ENCODE results near the gene FBXL7.

The FBXL7 gene

DNA sequence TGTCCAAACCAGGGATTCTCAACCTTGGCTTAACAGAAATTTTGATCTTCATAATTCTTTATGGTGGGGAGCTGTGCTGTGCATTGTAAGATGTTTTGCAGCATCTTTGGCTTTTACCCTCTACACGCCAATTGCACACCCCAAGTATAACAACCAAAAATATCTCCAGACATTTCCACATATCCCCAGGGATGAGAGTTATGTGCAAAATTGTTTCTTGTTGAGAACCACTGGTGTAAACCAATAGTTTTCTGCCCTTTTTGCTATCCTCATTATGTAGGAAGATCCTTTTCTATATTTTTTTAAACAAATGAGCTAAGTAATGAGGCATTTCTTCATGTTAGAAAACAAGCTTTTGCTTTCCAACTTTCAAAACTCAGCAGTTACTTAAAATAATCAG is 189.9 kb downstream of the FBXL7 start:
- H3K4me3 ChIP-seq (ENCODE audit: low read length), result no peak overlapping the region
- H3K9me3 ChIP-seq (ENCODE audit: low read length), result no peaks in the 10 kb centered on the region
- H3K27me3 ChIP-seq (ENCODE audit: insufficient read depth, low read length), result no peaks in the 10 kb centered on the region
- no peak overlapping the region for H2AFZ ChIP-seq (ENCODE audit: low read depth, low read length)
- H3K4me1 ChIP-seq (ENCODE audit: insufficient read depth, low read length), result peaks cover 10% of the 10 kb centered on the region
- no peaks in the 10 kb centered on the region for H3K36me3 ChIP-seq (ENCODE audit: insufficient read depth, low read length)

DNA sequence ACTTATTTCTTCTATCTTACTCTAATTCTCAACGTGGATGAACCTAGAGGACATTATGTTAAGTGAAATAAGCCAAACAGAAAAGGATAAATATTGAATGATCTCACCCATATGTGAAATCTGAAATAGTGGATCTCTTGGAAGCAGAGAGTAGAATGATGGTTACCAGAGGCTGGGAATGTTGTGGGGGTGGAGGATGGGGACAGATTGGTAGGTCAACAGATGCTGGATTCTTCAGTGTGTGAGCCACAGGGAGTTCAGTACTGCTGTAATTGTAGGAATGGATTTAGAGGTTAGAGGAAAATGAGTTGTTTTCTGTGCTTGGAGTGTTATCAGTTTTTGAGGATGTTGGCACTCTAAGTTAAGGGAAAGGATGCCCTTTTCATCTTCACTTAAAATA is 190.6 kb downstream of the FBXL7 start:
- Histone ChIP-seq H3K9me3 (ENCODE audit: low read length) (no peaks in the 10 kb centered on the region), H3K27me3 (ENCODE audit: insufficient read depth, low read length) (no peaks in the 10 kb centered on the region), H2AFZ (ENCODE audit: low read depth, low read length) (no peak overlapping the region), H3K36me3 (ENCODE audit: insufficient read depth, low read length) (no peaks in the 10 kb centered on the region), H3K4me3 (ENCODE audit: low read length) (no peak overlapping the region), H3K4me1 (ENCODE audit: insufficient read depth, low read length) (peaks cover 17% of the 10 kb centered on the region)

DNA sequence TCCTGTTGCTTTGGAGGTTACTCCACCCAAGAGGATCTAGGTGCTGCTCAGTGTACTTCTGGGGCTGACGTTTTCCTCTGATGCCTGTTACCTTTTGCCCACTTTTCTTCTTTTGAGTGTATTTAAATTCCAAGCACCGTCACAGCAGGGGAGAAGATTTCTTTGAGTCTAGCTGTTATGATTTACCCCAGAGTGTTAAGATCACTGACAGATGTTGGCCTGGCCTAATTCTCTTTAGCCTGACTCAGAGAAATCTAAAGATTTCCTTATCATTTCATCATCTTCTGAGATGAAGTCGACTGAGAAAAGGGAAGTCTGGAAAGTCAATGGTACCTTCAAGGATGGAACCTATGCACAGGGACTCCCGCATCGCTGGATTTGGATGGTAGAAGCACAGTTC is 191.5 kb downstream of the FBXL7 start:
- Histone ChIP-seq H2AFZ (ENCODE audit: low read depth, low read length) (no peak overlapping the region), H3K4me1 (ENCODE audit: insufficient read depth, low read length) (peaks cover 17% of the 10 kb centered on the region), H3K27me3 (ENCODE audit: insufficient read depth, low read length) (no peaks in the 10 kb centered on the region), H3K36me3 (ENCODE audit: insufficient read depth, low read length) (no peaks in the 10 kb centered on the region), H3K4me3 (ENCODE audit: low read length) (no peak overlapping the region), H3K9me3 (ENCODE audit: low read length) (no peaks in the 10 kb centered on the region)

DNA sequence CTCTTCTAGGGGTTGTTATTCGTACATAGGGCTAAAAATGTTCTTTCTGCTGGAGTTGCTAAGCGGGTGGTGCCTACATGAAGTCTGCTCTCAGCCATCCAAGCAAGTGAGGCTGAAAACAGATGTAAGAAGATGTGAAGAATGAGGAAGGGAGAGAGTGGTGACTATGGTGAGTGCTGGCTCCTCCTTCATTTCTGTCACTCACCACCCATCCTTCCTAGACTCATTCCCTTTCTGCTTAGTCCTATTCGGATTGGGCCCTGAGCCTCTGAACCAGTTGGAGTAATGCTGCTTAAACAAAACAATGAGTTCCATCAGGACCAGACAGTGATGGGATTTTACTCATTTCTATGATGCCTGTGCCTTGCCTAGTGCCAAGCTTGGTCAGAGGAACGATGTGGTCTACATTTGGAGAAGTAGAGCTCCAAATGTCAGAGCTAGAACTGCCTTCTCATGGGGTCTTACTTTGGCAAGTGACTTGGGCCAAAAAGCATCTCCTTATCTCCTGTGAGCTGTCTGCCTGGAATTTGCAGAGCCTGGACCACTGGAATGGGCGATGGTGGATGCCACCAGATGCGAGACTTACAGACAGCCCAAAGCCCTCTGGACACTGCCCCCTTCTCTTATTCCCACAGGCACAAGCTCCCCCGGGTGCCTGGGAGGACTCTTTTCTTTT is 192.9 kb downstream of the FBXL7 start:
- H3K4me3 ChIP-seq (ENCODE audit: low read length), result no peak overlapping the region
- H3K27me3 ChIP-seq (ENCODE audit: insufficient read depth, low read length), result no peaks in the 10 kb centered on the region
- no peak overlapping the region for H2AFZ ChIP-seq (ENCODE audit: low read depth, low read length)
- no peaks in the 10 kb centered on the region for H3K36me3 ChIP-seq (ENCODE audit: insufficient read depth, low read length)
- H3K9me3 ChIP-seq (ENCODE audit: low read length), result no peaks in the 10 kb centered on the region
- H3K4me1 ChIP-seq (ENCODE audit: insufficient read depth, low read length), result peaks cover 17% of the 10 kb centered on the region

DNA sequence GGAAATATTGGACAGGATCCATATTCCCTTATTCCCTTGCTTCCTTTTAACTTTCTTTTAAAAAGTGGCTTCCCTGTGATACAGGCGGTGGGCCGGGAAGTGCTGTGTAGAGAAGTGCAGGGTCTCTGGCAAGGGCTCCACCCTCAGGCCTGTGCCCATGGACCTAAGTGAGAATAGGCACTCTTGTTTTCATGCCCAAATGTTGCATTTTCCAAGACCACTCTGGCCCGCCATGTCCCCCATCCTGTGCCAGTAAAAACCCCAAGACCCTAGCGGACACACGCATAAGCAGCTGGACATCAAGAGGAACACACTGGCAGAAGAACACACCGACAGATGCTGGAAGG is 193.4 kb downstream of the FBXL7 start:
- no peaks in the 10 kb centered on the region for H3K36me3 ChIP-seq (ENCODE audit: insufficient read depth, low read length)
- H2AFZ ChIP-seq (ENCODE audit: low read depth, low read length), result no peak overlapping the region
- H3K27me3 ChIP-seq (ENCODE audit: insufficient read depth, low read length), result no peaks in the 10 kb centered on the region
- no peaks in the 10 kb centered on the region for H3K9me3 ChIP-seq (ENCODE audit: low read length)
- H3K4me1 ChIP-seq (ENCODE audit: insufficient read depth, low read length), result peaks cover 17% of the 10 kb centered on the region
- H3K4me3 ChIP-seq (ENCODE audit: low read length), result no peak overlapping the region

DNA sequence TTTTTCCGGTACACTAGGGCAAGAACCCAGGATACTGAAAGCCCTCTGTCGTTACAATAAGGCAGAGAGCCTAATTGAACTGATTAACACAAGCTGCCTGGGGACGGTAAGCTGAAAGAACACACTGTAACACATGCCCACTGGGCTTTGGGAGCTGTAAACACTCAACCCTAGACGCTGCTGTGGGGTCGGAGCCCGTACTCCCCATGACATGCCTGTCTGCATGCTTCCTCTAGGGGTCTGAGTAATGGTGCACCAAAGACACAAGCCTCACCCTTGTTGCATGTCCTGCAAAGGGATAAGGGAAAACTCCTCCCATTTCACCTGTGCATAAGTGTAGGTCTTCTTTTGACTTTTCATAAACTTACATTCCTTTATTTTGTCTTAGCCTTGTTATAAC is 194.0 kb downstream of the FBXL7 start:
- Histone ChIP-seq H3K9me3 (ENCODE audit: low read length) (no peaks in the 10 kb centered on the region), H2AFZ (ENCODE audit: low read depth, low read length) (no peak overlapping the region), H3K4me1 (ENCODE audit: insufficient read depth, low read length) (peaks cover 17% of the 10 kb centered on the region), H3K4me3 (ENCODE audit: low read length) (no peak overlapping the region), H3K36me3 (ENCODE audit: insufficient read depth, low read length) (no peaks in the 10 kb centered on the region), H3K27me3 (ENCODE audit: insufficient read depth, low read length) (no peaks in the 10 kb centered on the region)

DNA sequence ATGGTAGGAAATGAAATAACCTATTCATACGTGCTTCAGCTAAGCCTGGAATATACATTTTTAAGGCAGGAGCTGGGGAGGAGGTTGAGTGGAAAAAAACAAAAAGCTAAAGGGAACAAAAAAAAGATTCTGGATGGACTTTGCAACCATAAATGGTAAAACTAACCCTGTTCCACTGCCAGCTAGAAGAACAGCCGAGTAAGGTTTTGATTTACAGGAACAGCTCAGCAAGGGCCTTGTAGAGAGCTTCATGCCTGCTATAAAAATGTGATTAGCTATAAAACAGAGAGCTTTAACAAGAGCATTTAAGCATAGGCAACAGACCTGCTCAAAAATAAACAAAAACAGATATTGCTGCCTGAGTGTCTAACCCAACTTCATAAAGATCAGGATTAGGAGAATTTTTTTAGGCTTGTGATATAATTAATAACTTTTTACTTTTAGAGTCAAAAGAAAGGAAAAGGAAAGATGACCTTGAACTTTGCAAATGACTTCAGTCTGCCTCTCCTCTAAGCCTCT is 194.8 kb downstream of the FBXL7 start:
- no peak overlapping the region for H2AFZ ChIP-seq (ENCODE audit: low read depth, low read length)
- H3K36me3 ChIP-seq (ENCODE audit: insufficient read depth, low read length), result no peaks in the 10 kb centered on the region
- no peaks in the 10 kb centered on the region for H3K27me3 ChIP-seq (ENCODE audit: insufficient read depth, low read length)
- no peaks in the 10 kb centered on the region for H3K9me3 ChIP-seq (ENCODE audit: low read length)
- H3K4me1 ChIP-seq (ENCODE audit: insufficient read depth, low read length), result peaks cover 17% of the 10 kb centered on the region
- H3K4me3 ChIP-seq (ENCODE audit: low read length), result no peak overlapping the region

DNA sequence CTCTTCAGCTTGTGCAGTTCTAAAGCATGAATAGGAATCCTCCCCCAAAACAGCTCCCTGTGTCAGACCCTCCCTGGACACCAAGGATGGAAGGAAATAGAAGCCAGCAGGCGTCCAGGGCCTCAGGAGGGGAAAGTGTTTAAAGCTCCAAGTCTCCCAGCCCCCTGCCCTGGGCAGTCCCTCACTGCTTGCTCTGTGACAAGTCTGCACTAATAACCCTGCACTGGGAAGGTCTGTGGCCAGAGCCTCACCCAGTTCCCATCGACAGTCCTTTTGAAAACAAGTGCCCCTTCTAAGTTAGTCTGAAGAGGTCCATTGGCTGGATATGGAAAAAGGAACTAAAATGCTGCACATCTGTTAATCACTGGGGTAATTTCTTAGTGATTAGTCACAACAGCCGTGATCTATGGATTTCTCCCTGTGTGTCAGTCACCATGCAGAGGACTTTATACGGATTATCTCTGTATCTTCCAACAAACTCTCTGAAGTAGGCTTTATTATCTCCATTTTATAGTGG is 195.3 kb downstream of the FBXL7 start:
- Histone ChIP-seq H3K9me3 (ENCODE audit: low read length) (no peaks in the 10 kb centered on the region), H2AFZ (ENCODE audit: low read depth, low read length) (no peak overlapping the region), H3K36me3 (ENCODE audit: insufficient read depth, low read length) (no peaks in the 10 kb centered on the region), H3K4me1 (ENCODE audit: insufficient read depth, low read length) (peaks cover 17% of the 10 kb centered on the region), H3K4me3 (ENCODE audit: low read length) (no peak overlapping the region), H3K27me3 (ENCODE audit: insufficient read depth, low read length) (no peaks in the 10 kb centered on the region)

DNA sequence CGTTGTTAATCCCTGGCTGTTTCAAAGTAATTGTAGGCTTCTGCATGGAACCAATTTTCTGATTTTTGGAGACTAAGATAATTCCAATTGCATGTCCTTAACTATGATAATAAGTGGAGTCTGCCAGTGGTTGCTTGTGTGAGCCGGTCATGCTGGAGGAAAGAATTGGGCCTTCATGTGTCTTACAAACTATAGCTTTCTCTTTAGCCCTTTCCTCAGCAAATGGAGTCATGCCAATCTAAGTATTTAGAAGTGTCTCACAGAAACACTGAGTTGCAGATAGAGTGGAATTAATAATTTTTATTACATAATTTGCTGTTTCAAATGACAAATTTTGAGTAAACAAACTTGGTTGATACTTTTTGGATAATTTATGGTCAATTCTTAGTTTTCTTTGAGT is 200.4 kb downstream of the FBXL7 start:
- H3K4me3 ChIP-seq (ENCODE audit: low read length), result no peak overlapping the region
- no peaks in the 10 kb centered on the region for H3K27me3 ChIP-seq (ENCODE audit: insufficient read depth, low read length)
- no peaks in the 10 kb centered on the region for H3K36me3 ChIP-seq (ENCODE audit: insufficient read depth, low read length)
- no peaks in the 10 kb centered on the region for H3K9me3 ChIP-seq (ENCODE audit: low read length)
- H3K4me1 ChIP-seq (ENCODE audit: insufficient read depth, low read length), result peaks cover 12% of the 10 kb centered on the region
- H2AFZ ChIP-seq (ENCODE audit: low read depth, low read length), result no peak overlapping the region

DNA sequence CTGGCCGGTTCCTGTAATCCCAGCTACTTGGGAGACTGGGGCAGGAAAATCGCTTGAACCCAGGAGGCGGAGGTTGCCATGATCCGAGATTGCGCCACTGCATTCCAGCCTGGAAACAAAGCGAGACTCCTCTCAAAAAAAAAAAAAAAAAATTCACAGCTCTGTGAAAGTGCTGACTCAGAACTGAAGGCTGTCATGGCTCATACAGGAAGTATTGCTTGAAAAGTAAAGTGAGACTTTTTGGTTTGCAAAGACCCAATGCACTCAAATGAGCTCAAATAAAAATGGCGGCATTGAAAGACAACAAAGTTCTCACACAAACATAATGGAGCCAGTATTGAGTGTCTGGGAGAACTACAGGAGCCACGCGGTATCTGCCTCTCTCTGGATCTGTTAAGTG is 202.1 kb downstream of the FBXL7 start:
- no peak overlapping the region for H3K4me3 ChIP-seq (ENCODE audit: low read length)
- H2AFZ ChIP-seq (ENCODE audit: low read depth, low read length), result no peak overlapping the region
- H3K27me3 ChIP-seq (ENCODE audit: insufficient read depth, low read length), result no peaks in the 10 kb centered on the region
- H3K9me3 ChIP-seq (ENCODE audit: low read length), result no peaks in the 10 kb centered on the region
- peaks cover 10% of the 10 kb centered on the region for H3K4me1 ChIP-seq (ENCODE audit: insufficient read depth, low read length)
- no peaks in the 10 kb centered on the region for H3K36me3 ChIP-seq (ENCODE audit: insufficient read depth, low read length)

DNA sequence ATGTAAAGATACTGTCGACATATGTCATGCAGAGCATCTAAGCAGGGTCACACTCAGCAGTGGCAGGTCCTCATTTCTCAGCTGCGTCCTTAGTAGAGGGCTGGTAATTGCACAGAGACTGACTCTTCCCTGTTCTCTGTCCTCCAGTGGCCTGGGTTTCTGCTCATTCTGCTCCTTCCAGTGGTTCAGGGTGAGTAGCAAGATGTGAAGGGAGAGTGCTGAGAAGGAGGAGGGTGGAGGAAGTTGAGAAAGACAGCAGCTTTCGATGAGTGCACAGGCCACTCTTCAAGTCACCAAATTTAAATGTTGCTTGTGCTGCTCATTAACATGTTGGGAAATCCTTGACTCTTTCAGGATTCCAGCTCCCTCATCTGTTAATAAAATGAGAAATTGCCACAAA is 203.9 kb downstream of the FBXL7 start:
- H3K9me3 ChIP-seq (ENCODE audit: low read length), result no peaks in the 10 kb centered on the region
- H3K36me3 ChIP-seq (ENCODE audit: insufficient read depth, low read length), result no peaks in the 10 kb centered on the region
- no peak overlapping the region for H3K4me3 ChIP-seq (ENCODE audit: low read length)
- no peaks in the 10 kb centered on the region for H3K27me3 ChIP-seq (ENCODE audit: insufficient read depth, low read length)
- no peak overlapping the region for H2AFZ ChIP-seq (ENCODE audit: low read depth, low read length)
- peaks cover 10% of the 10 kb centered on the region for H3K4me1 ChIP-seq (ENCODE audit: insufficient read depth, low read length)

DNA sequence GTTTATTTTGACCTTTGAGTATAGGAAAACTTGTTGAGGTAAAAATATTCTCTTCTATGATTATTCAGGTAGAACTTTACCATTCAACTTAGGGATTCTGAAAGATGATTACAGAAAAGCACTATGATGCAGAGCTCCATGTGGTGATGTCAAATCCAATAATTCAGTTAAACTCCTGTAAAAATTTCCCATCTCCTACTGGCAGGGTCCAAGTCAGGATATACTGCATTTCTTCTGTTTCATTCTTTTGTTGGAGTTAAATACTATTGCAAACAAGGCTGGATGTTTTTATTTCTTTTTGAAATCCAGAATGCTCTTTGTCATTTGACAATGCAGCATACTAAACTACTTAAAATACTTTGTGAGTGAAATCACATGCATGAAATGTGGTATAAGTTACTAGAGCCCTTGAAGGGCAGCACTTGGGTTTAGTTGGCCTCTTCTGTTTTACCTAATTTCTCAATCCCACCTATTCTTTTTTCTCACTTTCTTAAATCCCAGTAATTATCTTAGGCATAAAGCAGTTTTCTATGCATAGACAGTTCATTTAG is 204.5 kb downstream of the FBXL7 start:
- Histone ChIP-seq H3K27me3 (ENCODE audit: insufficient read depth, low read length) (no peaks in the 10 kb centered on the region), H2AFZ (ENCODE audit: low read depth, low read length) (no peak overlapping the region), H3K4me1 (ENCODE audit: insufficient read depth, low read length) (peaks cover 10% of the 10 kb centered on the region), H3K4me3 (ENCODE audit: low read length) (no peak overlapping the region), H3K9me3 (ENCODE audit: low read length) (no peaks in the 10 kb centered on the region), H3K36me3 (ENCODE audit: insufficient read depth, low read length) (no peaks in the 10 kb centered on the region)

DNA sequence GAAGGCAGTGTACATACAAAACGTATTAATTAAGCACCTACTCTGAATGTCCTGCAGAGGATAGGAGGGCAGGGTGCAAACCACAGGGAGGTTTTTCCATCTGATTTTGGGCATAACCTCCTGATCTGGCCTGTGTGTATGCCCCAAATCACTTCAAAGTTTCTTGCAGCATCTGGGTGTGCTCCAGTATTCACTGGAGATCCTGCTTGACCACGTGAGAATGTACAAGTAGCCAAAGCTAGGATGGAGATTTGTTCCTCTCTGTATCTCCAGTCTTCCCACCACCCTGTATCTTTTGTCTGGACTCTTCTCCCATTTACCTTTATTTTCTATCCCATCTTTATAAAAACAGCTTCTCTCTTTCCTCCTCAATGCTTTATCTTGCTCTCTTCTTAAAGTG is 207.7 kb downstream of the FBXL7 start:
- Histone ChIP-seq H3K27me3 (ENCODE audit: insufficient read depth, low read length) (no peaks in the 10 kb centered on the region), H3K9me3 (ENCODE audit: low read length) (no peaks in the 10 kb centered on the region)

DNA sequence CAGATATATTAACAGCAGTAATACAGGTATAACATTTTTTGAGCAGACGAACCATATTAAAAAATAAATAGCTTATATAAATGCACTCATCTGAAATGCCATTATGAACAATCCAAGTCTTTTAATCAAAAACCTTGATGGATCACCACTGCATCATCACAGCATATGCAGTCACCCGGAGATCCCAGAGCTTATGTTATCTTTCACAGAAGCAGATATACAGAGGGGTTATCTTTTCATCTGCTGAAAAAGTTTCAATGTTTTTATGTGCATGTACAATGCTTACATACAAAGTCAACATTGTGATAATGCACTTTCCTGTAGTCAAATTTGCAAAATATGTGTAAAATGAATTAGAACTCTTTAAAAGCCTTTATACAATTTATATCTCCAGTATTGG is 211.9 kb downstream of the FBXL7 start:
- H3K9me3 ChIP-seq (ENCODE audit: low read length), result no peaks in the 10 kb centered on the region
- H3K4me1 ChIP-seq (ENCODE audit: insufficient read depth, low read length), result no peaks in the 10 kb centered on the region
- H3K4me3 ChIP-seq (ENCODE audit: low read length), result no peak overlapping the region
- no peak overlapping the region for H2AFZ ChIP-seq (ENCODE audit: low read depth, low read length)
- no peaks in the 10 kb centered on the region for H3K27me3 ChIP-seq (ENCODE audit: insufficient read depth, low read length)
- H3K36me3 ChIP-seq (ENCODE audit: insufficient read depth, low read length), result no peaks in the 10 kb centered on the region

More for the DNA sequence above, 207.7 kb downstream of the FBXL7 start:
- H3K36me3 ChIP-seq (ENCODE audit: insufficient read depth, low read length), result no peaks in the 10 kb centered on the region
- H3K4me3 ChIP-seq (ENCODE audit: low read length), result no peak overlapping the region
- H3K4me1 ChIP-seq (ENCODE audit: insufficient read depth, low read length), result peaks cover 10% of the 10 kb centered on the region
- no peak overlapping the region for H2AFZ ChIP-seq (ENCODE audit: low read depth, low read length)
